CD4-positive, alpha-beta T cell treated with Interleukin-4 for 4 hours (primary cell): Measurements from ENCODE around the gene FAM184B.
"Not testable (repeated sequence)": the region's sequence is repeated elsewhere in the genome, so short reads cannot be mapped to it uniquely, and the experiment has no call there.

Experiments
- DNase-seq: peaks from one replicate; pipeline ENCODE4 v3.0.0-alpha.2; 2020

The FAM184B gene

GRCh38 chr4:17715511-17715910 is 65.9 kb downstream of the FAM184B start:
- no peak for DNase-seq

GRCh38 chr4:17713779-17714178 is 67.6 kb downstream of the FAM184B start:
- DNase-seq = no peak

- no peak for DNase-seq
Measured at GRCh38 chr4:17712166-17712565, 69.3 kb downstream of the FAM184B start.

GRCh38 chr4:17711206-17711605 is 70.2 kb downstream of the FAM184B start:
- not testable (repeated sequence) for DNase-seq

- no peak for DNase-seq
Measured at GRCh38 chr4:17709763-17710068, 71.7 kb downstream of the FAM184B start.

- DNase-seq = no peak
Measured at GRCh38 chr4:17708992-17709762, 72.2 kb downstream of the FAM184B start.

GRCh38 chr4:17707671-17708070 is 73.8 kb downstream of the FAM184B start:
- no peak for DNase-seq

GRCh38 chr4:17705107-17705506 is 76.3 kb downstream of the FAM184B start:
- no peak for DNase-seq

GRCh38 chr4:17704020-17704650 is 77.3 kb downstream of the FAM184B start:
- DNase-seq = no peak

- DNase-seq = no peak
Measured at GRCh38 chr4:17702641-17703040, 78.8 kb downstream of the FAM184B start.

GRCh38 chr4:17701882-17702281 is 79.5 kb downstream of the FAM184B start:
- no peak for DNase-seq

GRCh38 chr4:17701138-17701839 is 80.1 kb downstream of the FAM184B start:
- no peak for DNase-seq

- DNase-seq = no peak
Measured at GRCh38 chr4:17699380-17699779, 82.0 kb downstream of the FAM184B start.

GRCh38 chr4:17698116-17698515 is 83.3 kb downstream of the FAM184B start:
- DNase-seq = no peak

GRCh38 chr4:17695341-17695740 is 86.1 kb downstream of the FAM184B start:
- no peak for DNase-seq

GRCh38 chr4:17694552-17694951 is 86.9 kb downstream of the FAM184B start:
- no peak for DNase-seq

- no peak for DNase-seq
Measured at GRCh38 chr4:17690898-17691297, 90.5 kb downstream of the FAM184B start.

- DNase-seq = no peak
Measured at GRCh38 chr4:17690135-17690534, 91.3 kb downstream of the FAM184B start.

GRCh38 chr4:17688011-17688441 is 93.4 kb downstream of the FAM184B start:
- DNase-seq = no peak

GRCh38 chr4:17687237-17687857 is 94.1 kb downstream of the FAM184B start:
- no peak for DNase-seq

- not testable (repeated sequence) for DNase-seq
Measured at GRCh38 chr4:17684648-17685047, 96.8 kb downstream of the FAM184B start.

GRCh38 chr4:17682222-17682566 is 99.2 kb downstream of the FAM184B start:
- no peak for DNase-seq
